GM21786 (cell line): Measurements from ENCODE around the gene SPRYD7.
"Not testable (repeated sequence)": the region's sequence is repeated elsewhere in the genome, so short reads cannot be mapped to it uniquely, and the experiment has no call there.

Experiments used
- ATAC-seq: cut with Tn5 transposase; IDR thresholded peaks from one replicate; pipeline ENCODE4 v1.9.1; 2021; ENCODE audit not compliant: unreplicated experiment

The SPRYD7 gene

GRCh38 chr13:49936075-49936967 is at the start of gene SPRYD7:
SPRYD7 (minus strand) TSS chr13:49936340; CDS start chr13:49936235, 105 bp downstream.
- peak; percentile 96 for ATAC-seq

- ATAC-seq: no peak
Measured at GRCh38 chr13:49985129-49985528, 49.0 kb upstream of the SPRYD7 start.

- no peak for ATAC-seq
Measured at GRCh38 chr13:49980266-49980665, 44.1 kb upstream of the SPRYD7 start.

GRCh38 chr13:49977992-49978391 is 41.9 kb upstream of the SPRYD7 start:
- ATAC-seq: no peak

GRCh38 chr13:49976314-49977258 is 40.4 kb upstream of the SPRYD7 start:
- ATAC-seq: peak; percentile 80

GRCh38 chr13:49975826-49976225 is 39.7 kb upstream of the SPRYD7 start:
- no peak for ATAC-seq

GRCh38 chr13:49972709-49973108 is 36.6 kb upstream of the SPRYD7 start:
- ATAC-seq: no peak

- no peak for ATAC-seq
Measured at GRCh38 chr13:49967456-49967855, 31.3 kb upstream of the SPRYD7 start.

GRCh38 chr13:49958321-49958720 is 22.2 kb upstream of the SPRYD7 start:
- ATAC-seq: no peak

GRCh38 chr13:49956131-49956530 is 20.0 kb upstream of the SPRYD7 start:
- no peak for ATAC-seq

- no peak for ATAC-seq
Measured at GRCh38 chr13:49954674-49955455, 18.7 kb upstream of the SPRYD7 start.

GRCh38 chr13:49953560-49953959 is 17.4 kb upstream of the SPRYD7 start:
- no peak for ATAC-seq

GRCh38 chr13:49951754-49952535 is 15.8 kb upstream of the SPRYD7 start:
- no peak for ATAC-seq

GRCh38 chr13:49948777-49949270 is 12.7 kb upstream of the SPRYD7 start:
- ATAC-seq: not testable (repeated sequence)

GRCh38 chr13:49939321-49939720 is 3.2 kb upstream of the SPRYD7 start:
- ATAC-seq: no peak

GRCh38 chr13:49938921-49939320 is 2.8 kb upstream of the SPRYD7 start:
- no peak for ATAC-seq

- no peak for ATAC-seq
Measured at GRCh38 chr13:49938314-49938713, 2.2 kb upstream of the SPRYD7 start.

- ATAC-seq: no peak
Measured at GRCh38 chr13:49936968-49937273, 781 bp upstream of the SPRYD7 start.

GRCh38 chr13:49935171-49936074 is 717 bp downstream of the SPRYD7 start:
- ATAC-seq: peak; percentile 21
